SIG-M5 treated with dmso at 0.1 percent for 504 hours (cell line): ENCODE results near the gene THAP8.
"Not testable (repeated sequence)": the region's sequence is repeated elsewhere in the genome, so short reads cannot be mapped to it uniquely, and the experiment has no call there.

Experiments used
- DNase-seq: peaks from one replicate; lab custom pipeline; 2025; ENCODE audit not compliant: unreplicated experiment; lab: John Stamatoyannopoulos, UW

The THAP8 gene

GRCh38 chr19:36072081-36072480, 18.0 kb upstream of the THAP8 start:
- no peak for DNase-seq

- not testable (repeated sequence) for DNase-seq
These were observed 14.9 kb upstream of the THAP8 start for GRCh38 chr19:36068810-36069499.

GRCh38 chr19:36067681-36068080, 13.6 kb upstream of the THAP8 start:
- DNase-seq = no peak

- DNase-seq = no peak
These were observed 10.7 kb upstream of the THAP8 start for GRCh38 chr19:36064826-36065225.

GRCh38 chr19:36061367-36061766, 7.3 kb upstream of the THAP8 start:
- no peak for DNase-seq

DNA sequence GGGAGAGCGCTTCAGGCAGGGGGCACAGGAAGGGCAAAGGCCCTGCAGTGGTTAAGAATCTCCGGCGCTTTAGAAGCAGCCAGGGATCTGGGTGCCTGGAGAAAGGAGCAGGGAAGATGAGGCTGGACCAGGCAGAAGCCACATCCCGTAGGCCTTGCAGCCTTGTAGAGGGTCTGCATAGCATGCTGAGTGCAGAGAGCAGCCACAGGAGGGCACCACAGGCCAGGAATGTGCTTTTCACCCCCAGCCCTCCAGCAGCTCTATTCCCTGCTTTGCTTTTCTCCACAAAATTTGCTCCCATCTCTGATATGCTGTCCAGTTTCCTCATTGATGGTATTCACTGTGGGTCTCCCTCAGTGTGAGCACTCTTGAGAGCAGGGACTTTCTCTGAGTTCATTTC, 6.3 kb upstream of the THAP8 start:
- no peak for DNase-seq

- DNase-seq = no peak
These were observed 5.3 kb upstream of the THAP8 start for GRCh38 chr19:36059180-36059910.

- no peak for DNase-seq
These were observed 4.5 kb upstream of the THAP8 start for GRCh38 chr19:36058481-36059179.

GRCh38 chr19:36054733-36055686, 925 bp upstream of the THAP8 start, which contains the start of gene WDR62:
WDR62 (plus strand) TSS chr19:36054897; CDS start chr19:36054972, 75 bp downstream.
- peak; percentile 89 for DNase-seq

DNA sequence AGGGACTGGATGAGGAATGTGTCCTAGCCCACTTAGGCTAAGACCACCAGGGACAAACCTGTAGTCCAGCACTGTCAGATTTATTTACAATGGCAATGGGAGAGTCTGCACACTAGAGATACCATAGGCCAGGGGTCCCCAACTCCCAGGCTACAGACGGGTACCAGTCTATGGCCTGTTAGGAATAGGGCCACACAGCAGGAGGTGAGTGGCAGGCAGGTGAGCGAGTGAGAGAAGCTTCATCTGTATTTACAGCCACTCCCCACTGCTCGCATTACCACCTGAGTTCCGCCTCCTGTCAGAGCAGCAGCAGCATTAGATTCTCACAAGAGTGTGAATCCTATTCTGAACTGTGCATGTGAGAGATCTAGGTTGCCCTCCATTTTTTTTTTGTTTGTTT, 2.4 kb downstream of the THAP8 start:
- DNase-seq = no peak

DNA sequence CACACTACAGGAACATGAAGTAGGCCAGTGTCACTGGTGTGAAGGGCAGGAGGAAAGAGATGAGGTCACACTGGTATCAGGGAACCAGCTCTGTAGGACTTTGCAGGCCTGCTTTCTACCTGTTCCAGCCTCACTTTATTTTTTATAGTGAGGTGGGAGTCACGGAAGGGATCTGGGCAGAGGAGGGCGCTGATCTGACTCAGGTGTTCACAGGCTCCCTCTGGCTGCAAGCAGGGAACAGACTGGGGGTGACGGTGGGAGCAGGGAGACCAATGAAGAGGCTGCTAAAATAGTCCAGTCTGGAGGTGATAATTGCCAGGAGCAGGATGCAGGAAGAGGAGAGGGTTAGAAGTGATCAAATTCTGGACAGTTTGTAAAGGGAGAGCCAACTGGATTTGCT, 2.8 kb downstream of the THAP8 start:
- DNase-seq = no peak

GRCh38 chr19:36049080-36049698, 4.9 kb downstream of the THAP8 start:
- DNase-seq = no peak

GRCh38 chr19:36047835-36048234, 6.2 kb downstream of the THAP8 start:
- DNase-seq = no peak

GRCh38 chr19:36046443-36047050, 7.5 kb downstream of the THAP8 start:
- no peak for DNase-seq

DNA sequence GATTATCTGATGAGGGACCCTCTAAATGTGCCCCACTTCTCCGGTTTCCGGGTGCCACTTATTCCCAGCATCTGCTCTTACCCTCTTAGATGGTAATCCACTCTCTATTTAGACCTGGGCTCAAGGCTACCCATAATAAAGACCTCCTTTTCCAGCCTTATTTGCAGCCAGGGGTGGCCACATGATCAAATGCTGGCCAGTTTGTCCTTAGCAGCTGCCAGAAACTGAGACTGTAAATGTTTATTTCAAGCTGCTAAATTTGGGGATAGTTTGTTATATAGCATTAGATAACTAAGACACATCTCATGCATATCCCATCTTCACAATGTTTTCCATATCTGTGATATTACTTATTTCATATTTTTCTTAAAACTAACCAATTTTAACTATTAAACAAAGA, 10.1 kb downstream of the THAP8 start:
- no peak for DNase-seq

DNA sequence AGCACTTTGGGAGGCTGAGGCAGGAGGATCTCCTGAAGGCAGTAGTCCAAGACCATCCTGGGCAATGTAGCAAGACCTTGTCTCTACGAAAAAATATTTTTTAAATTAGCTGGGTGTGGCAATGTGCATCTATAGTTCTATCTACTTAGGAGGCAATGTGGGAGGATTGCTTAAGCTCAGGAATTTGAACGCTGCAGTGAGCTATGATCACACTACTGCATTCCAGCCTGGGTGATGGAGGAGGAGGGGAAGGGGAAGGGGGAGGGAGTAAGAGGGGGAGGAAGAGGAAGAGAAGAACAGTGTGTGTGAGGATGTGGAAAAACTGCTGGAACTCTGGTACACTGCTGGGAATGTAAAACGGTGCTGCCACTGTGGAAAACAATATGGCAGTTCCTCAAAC, 12.3 kb downstream of the THAP8 start:
- DNase-seq = peak; percentile 30

DNA sequence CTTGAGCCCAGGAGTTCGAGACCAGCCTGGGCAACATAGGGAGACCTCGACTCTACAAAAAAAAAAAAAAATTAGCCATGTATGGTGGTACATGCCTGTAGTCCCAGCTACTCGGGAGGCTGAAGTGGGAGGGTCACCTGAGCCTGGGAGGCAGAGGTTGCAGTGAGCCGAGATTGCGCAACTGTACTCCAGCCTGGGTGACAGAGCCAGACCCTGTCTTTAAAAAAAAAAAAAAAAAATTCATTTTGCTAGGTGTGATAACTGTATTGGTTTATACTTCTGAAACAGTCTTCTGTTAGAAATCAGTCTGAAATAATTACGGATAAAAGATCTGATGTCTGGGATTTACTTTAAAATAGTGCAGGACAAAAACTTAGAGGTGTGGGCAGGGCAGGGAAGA, 13.0 kb downstream of the THAP8 start:
- not testable (repeated sequence) for DNase-seq

DNA sequence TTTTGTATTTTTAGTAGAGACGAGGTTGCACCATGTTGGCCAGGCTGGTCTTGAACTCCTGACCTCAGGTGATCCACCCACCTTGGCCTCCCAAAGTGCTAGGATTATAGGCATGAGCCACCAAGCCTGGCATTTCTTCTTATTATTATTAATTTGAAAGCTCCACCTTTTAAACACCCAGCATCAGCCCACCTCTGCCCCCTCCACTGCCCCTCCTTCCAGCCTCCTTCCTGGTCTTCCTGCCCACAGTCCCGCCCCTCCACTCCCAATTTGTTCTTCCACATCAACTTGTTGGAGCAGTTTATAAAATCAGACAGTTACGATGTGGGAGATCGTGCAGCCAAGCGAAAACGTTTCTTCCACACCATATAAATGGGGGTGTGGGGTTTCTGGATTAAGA, 13.6 kb downstream of the THAP8 start:
- no peak for DNase-seq

DNA sequence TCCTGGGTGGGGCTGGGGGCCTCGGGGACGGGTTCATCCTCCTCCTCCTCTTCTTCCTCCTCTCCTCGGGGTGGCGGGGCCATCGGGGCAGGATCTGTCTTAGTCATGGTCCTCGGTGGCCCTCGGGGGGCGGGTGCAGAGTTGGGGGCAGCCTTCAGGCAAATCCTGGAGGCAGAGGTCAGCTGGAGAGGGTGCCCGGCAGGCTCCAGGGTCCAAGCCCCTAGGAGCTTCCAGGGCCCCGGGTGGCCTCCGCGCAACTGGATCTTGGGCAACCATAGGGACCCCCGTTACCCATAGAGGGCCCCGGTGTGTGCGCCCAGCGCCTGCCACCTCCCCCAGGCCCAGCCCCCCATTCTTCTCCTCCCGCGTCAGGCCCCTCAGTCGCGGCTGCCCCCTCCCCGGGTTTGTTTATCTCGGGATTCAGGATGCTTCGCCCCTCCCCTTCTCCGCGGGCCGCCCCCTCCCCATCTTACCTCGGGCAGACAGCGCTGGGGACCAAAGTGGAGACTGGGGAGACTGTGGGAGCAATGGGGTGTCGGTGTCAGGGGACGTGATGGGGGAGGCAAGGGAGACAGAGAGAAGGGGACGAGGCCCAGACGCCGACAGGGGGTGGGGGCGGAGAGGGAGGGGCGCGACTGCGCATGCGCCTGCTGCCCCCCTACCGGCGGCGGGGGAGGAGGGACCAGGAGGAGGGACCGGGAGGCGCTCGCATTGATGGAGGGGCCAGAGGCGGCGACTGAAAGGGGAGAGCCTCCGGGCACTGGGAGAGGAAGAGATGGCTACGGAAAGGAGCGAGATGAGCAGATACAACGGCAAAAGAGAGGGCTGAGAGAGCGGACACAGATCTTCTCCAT, 21.6 kb downstream of the THAP8 start, which contains the start of gene CLIP3:
CLIP3 (minus strand) TSS at position 623 of the 854 bp plus-strand sequence; CDS start at position 107, 516 bp downstream.
- DNase-seq = no peak
